Measurements from ENCODE around the gene SKAP2.

SKAP2 gene

GRCh38 chr7:26864309-26865093 is at the start of gene SKAP2:
TSS of gene SKAP2 (minus strand) at chr7:26864590. CDS start at chr7:26864429, 161 bp downstream.
- in situ Hi-C loops (cut with MboI; ENCODE audit: low sequenced_read_pairs), result no loop called here

GRCh38 chr7:26912933-26913536 is 48.6 kb upstream of the SKAP2 start:
- in situ Hi-C loops (cut with MboI; ENCODE audit: low sequenced_read_pairs), result no loop called here

- in situ Hi-C loops (cut with MboI; ENCODE audit: low sequenced_read_pairs), result no loop called here
Measured at GRCh38 chr7:26912338-26912737, 47.9 kb upstream of the SKAP2 start.

- in situ Hi-C loops (cut with MboI; ENCODE audit: low sequenced_read_pairs), result no loop called here
Measured at GRCh38 chr7:26910221-26910620, 45.8 kb upstream of the SKAP2 start.

- in situ Hi-C loops (cut with MboI; ENCODE audit: low sequenced_read_pairs), result no loop called here
Measured at GRCh38 chr7:26900251-26900650, 35.9 kb upstream of the SKAP2 start.

- in situ Hi-C loops (cut with MboI; ENCODE audit: low sequenced_read_pairs), result no loop called here
Measured at GRCh38 chr7:26899519-26899918, 35.1 kb upstream of the SKAP2 start.

- in situ Hi-C loops (cut with MboI; ENCODE audit: low sequenced_read_pairs), result no loop called here
Measured at GRCh38 chr7:26898891-26899290, 34.5 kb upstream of the SKAP2 start.

- in situ Hi-C loops (cut with MboI; ENCODE audit: low sequenced_read_pairs), result no loop called here
Measured at GRCh38 chr7:26897928-26898327, 33.5 kb upstream of the SKAP2 start.

GRCh38 chr7:26891400-26892350 is 27.3 kb upstream of the SKAP2 start:
- in situ Hi-C loops (cut with MboI; ENCODE audit: low sequenced_read_pairs), result no loop called here

- in situ Hi-C loops (cut with MboI; ENCODE audit: low sequenced_read_pairs), result no loop called here
Measured at GRCh38 chr7:26880852-26881251, 16.5 kb upstream of the SKAP2 start.

- in situ Hi-C loops (cut with MboI; ENCODE audit: low sequenced_read_pairs), result no loop called here
Measured at GRCh38 chr7:26879671-26880070, 15.3 kb upstream of the SKAP2 start.

GRCh38 chr7:26868841-26869495 is 4.6 kb upstream of the SKAP2 start:
- in situ Hi-C loops (cut with MboI; ENCODE audit: low sequenced_read_pairs), result no loop called here

- in situ Hi-C loops (cut with MboI; ENCODE audit: low sequenced_read_pairs), result no loop called here
Measured at GRCh38 chr7:26865094-26865388, 651 bp upstream of the SKAP2 start.

- in situ Hi-C loops (cut with MboI; ENCODE audit: low sequenced_read_pairs), result no loop called here
Measured at GRCh38 chr7:26863518-26864308, 677 bp downstream of the SKAP2 start.

- in situ Hi-C loops (cut with MboI; ENCODE audit: low sequenced_read_pairs), result no loop called here
Measured at GRCh38 chr7:26862834-26863233, 1.6 kb downstream of the SKAP2 start.

- in situ Hi-C loops (cut with MboI; ENCODE audit: low sequenced_read_pairs), result no loop called here
Measured at GRCh38 chr7:26861050-26861449, 3.3 kb downstream of the SKAP2 start.

GRCh38 chr7:26860361-26860760 is 4.0 kb downstream of the SKAP2 start:
- in situ Hi-C loops (cut with MboI; ENCODE audit: low sequenced_read_pairs), result no loop called here

GRCh38 chr7:26859720-26860119 is 4.7 kb downstream of the SKAP2 start:
- in situ Hi-C loops (cut with MboI; ENCODE audit: low sequenced_read_pairs), result no loop called here

- in situ Hi-C loops (cut with MboI; ENCODE audit: low sequenced_read_pairs), result no loop called here
Measured at GRCh38 chr7:26858735-26859134, 5.7 kb downstream of the SKAP2 start.

- in situ Hi-C loops (cut with MboI; ENCODE audit: low sequenced_read_pairs), result no loop called here
Measured at GRCh38 chr7:26858241-26858715, 6.1 kb downstream of the SKAP2 start.

All from HL-60/S4 treated with retinoic acid at 250 ng/mL for 4 days and 3 days (cell line).